Panc1 (cell line): Measurements from ENCODE around the gene ASCL2. TPM values are rescaled to one million over a fixed set of nuclear protein-coding genes. Genes with fewer than 3 reads are reported as not detected.
A peak's percentile ranks its signal among the peaks of the same experiment; 100 is the strongest.

Experiments used
- ATAC-seq: fragments of 200-7000 bp; cut with Tn5 transposase; 2 replicates; pipeline ENCODE4 v1.9.1; 2020; ENCODE audit warnings: mild to moderate bottlenecking, moderate library complexity
- BruUV-seq: library from RNA; stranded (reverse); fragments of 400-500 nt; replicated peaks from 2 replicates; lab custom pipeline; 2021; lab: Mats Ljungman, UMichigan
- CTCF ChIA-PET: fragments of 300-600 bp; sonication (Branson Sonifier 250); formaldehyde crosslinking; loops from one replicate; lab custom pipeline; 2022; ENCODE audit warnings: antibody characterized with exemption; lab: Charles Lee
- POLR2A ChIA-PET: fragments of 300-600 bp; sonication (Branson Sonifier 250); formaldehyde crosslinking; loops from one replicate; lab custom pipeline; 2022; ENCODE audit warnings: antibody characterized with exemption; lab: Charles Lee
- DNase-seq: peaks from one replicate; pipeline ENCODE4 v3.0.0-alpha.2; 2010; ENCODE audit warnings: low read depth, low spot score
- H3K27ac ChIP-seq: 2 replicates; pipeline ENCODE4 v1.5.1; 2011; ENCODE audit warnings: mild to moderate bottlenecking, low read length, inconsistent platforms
- H3K27me3 ChIP-seq: fragments of 200-500 bp; sonication (Bioruptor generic); 2 replicates; pipeline ENCODE4 v1.6.0; 2014; ENCODE audit warnings: low read length, inconsistent platforms; ENCODE audit not compliant: control insufficient read depth, insufficient read depth
- H3K36me3 ChIP-seq: fragments of 200-500 bp; sonication (Bioruptor generic); 2 replicates; pipeline ENCODE4 v1.5.1; 2014; ENCODE audit warnings: inconsistent platforms, mild to moderate bottlenecking, low read length, moderate library complexity; ENCODE audit not compliant: control insufficient read depth, insufficient read depth
- H3K4me1 ChIP-seq: 2 replicates; pipeline ENCODE4 v1.5.1; 2011; ENCODE audit warnings: inconsistent platforms, mild to moderate bottlenecking, low read length, moderate library complexity; ENCODE audit not compliant: control insufficient read depth, insufficient read depth
- H3K4me3 ChIP-seq, 2 experiments: 2 replicates each; pipeline ENCODE4 v1.5.1; 2011 to 2012; ENCODE audit warnings: low read depth in 2 of 2, low read length in 2 of 2, mild to moderate bottlenecking in 2 of 2, inconsistent platforms in 1 of 2, moderate library complexity in 1 of 2
- H3K9me3 ChIP-seq: fragments of 200-500 bp; sonication (Bioruptor generic); 2 replicates; pipeline ENCODE4 v1.5.1; 2014; ENCODE audit warnings: low read depth, mild to moderate bottlenecking, inconsistent platforms, low read length, moderate library complexity; ENCODE audit not compliant: control insufficient read depth, insufficient read depth
- CTCF ChIP-seq: fragments of 450-650 bp; IDR thresholded peaks from 2 replicates; pipeline ENCODE4 v1.5.1; 2017; ENCODE audit warnings: mild to moderate bottlenecking
- POLR2AphosphoS5 ChIP-seq: IDR thresholded peaks from 2 replicates; pipeline ENCODE4 v1.6.1; 2012; ENCODE audit warnings: mild to moderate bottlenecking, low read depth, low read length, moderate library complexity
- REST ChIP-seq, 2 experiments: IDR thresholded peaks; 2 replicates each; pipeline ENCODE4 v1.6.1; 2011 to 2012; ENCODE audit warnings: low read depth in 2 of 2, control low read depth in 1 of 2, low read length in 1 of 2, mild to moderate bottlenecking in 1 of 2, moderate library complexity in 1 of 2; ENCODE audit not compliant: insufficient read depth in 1 of 2
- SIN3A ChIP-seq: IDR thresholded peaks from 2 replicates; pipeline ENCODE4 v1.6.1; 2012; ENCODE audit warnings: low read depth, mild to moderate bottlenecking, low read length, moderate library complexity, borderline replicate concordance; ENCODE audit not compliant: insufficient read depth
- TCF7L2 ChIP-seq: IDR thresholded peaks from 2 replicates; pipeline ENCODE4 v1.6.1; 2011; ENCODE audit warnings: mild to moderate bottlenecking, low read depth, low read length, inconsistent platforms
- in situ Hi-C: cut with HindIII; loops from 2 replicates; pipeline ENCODE4 v1.10.0; 2016; ENCODE audit warnings: low sequenced_read_pairs, low pct_unique_long_range_greater_than_20kb
- intact Hi-C: fragments of 100-400 bp; cut with micrococcal nuclease; formaldehyde crosslinking; loops from one replicate; pipeline ENCODE4 v1.10.0; 2022; ENCODE audit not compliant: unreplicated experiment
- total RNA-seq: library from RNA; stranded (reverse); gene quantifications from one replicate; pipeline ENCODE4 v1.2.1, GENCODE V29; 2021; ENCODE audit not compliant: unreplicated experiment

ASCL2 gene
- total RNA-seq, 1 experiment from 2014 or later = not detected

GRCh38 chr11:2269601-2270321 lies 627 bp downstream of the ASCL2 start:
- DNase-seq (no peak), ATAC-seq (no peak)
- ChIA-PET CTCF (no interaction called here), POLR2A (no interaction called here)
- TF ChIP-seq REST (IDR thresholded peaks at IDR 0.05; ENCODE audit: insufficient read depth in 1 of 2, low read depth in 2 of 2, low read length in 1 of 2) (no peak), SIN3A (no peak), TCF7L2 (no peak), CTCF (no peak), POLR2AphosphoS5 (no peak)
- intact Hi-C loops (no loop called here), in situ Hi-C loops (no loop called here)
- H3K4me3 ChIP-seq = peak overlapping the region; percentile 49 to 66
- H3K27ac ChIP-seq = no peak overlapping the region
- H3K9me3 ChIP-seq = no peaks in the 10 kb centered on the region
- H3K36me3 ChIP-seq = no peaks in the 10 kb centered on the region
- peaks cover 5% of the 10 kb centered on the region for H3K27me3 ChIP-seq
- no TSS peak for BruUV-seq
- no peaks in the 10 kb centered on the region for H3K4me1 ChIP-seq

GRCh38 chr11:2268729-2269600 lies 1.4 kb downstream of the ASCL2 start:
- ChIA-PET CTCF (interaction anchor here (0.6 kb wide), 1 partner anchor 10 kb away, joined by 3 read pairs; no protein-coding TSS in a partner anchor), POLR2A (no interaction called here)
- intact Hi-C loops (no loop called here), in situ Hi-C loops (no loop called here)
- peak overlapping the region; percentile 49 to 66 for H3K4me3 ChIP-seq
- BruUV-seq = no TSS peak
- no peaks in the 10 kb centered on the region for H3K4me1 ChIP-seq
- H3K27me3 ChIP-seq = peaks cover 5% of the 10 kb centered on the region
- DNase-seq = no peak
- TF ChIP-seq TCF7L2 (no peak), REST (IDR thresholded peaks at IDR 0.05; ENCODE audit: insufficient read depth in 1 of 2, low read depth in 2 of 2, low read length in 1 of 2) (no peak), CTCF (no peak), POLR2AphosphoS5 (no peak), SIN3A (no peak)
- H3K36me3 ChIP-seq = no peaks in the 10 kb centered on the region
- H3K9me3 ChIP-seq = no peaks in the 10 kb centered on the region
- no peak overlapping the region for H3K27ac ChIP-seq
- peak; percentile 78 for ATAC-seq
